ENCODE results near the gene SERP2. TPM values are rescaled to one million over a fixed set of nuclear protein-coding genes. Genes with fewer than 3 reads are reported as not detected.

The SERP2 gene
- polyA plus RNA-seq, 1 donor from 2014 or later, result 15.4 TPM

GRCh38 chr13:44416744-44417143 lies 43.1 kb downstream of the SERP2 start:
- Histone ChIP-seq H2AFZ (ENCODE audit: low read depth, low read length) (no peak overlapping the region), H3F3A (ENCODE audit: insufficient read depth, low read length, poor library complexity, severe bottlenecking) (no peaks in the 10 kb centered on the region)

GRCh38 chr13:44417446-44417845 lies 43.8 kb downstream of the SERP2 start:
- Histone ChIP-seq H3F3A (ENCODE audit: insufficient read depth, low read length, poor library complexity, severe bottlenecking) (no peaks in the 10 kb centered on the region), H3K9me3 (ENCODE audit: low read length) (no peaks in the 10 kb centered on the region), H3K79me2 (replicated peaks; ENCODE audit: insufficient read depth, low read length) (no peaks in the 10 kb centered on the region), H3K27me3 (ENCODE audit: insufficient read depth, low read depth, low read length) (no peaks in the 10 kb centered on the region), H3K36me3 (ENCODE audit: insufficient read depth, low read length) (no peaks in the 10 kb centered on the region), H3K4me3 (ENCODE audit: low read length) (no peak overlapping the region), H3K27ac (ENCODE audit: low read length) (no peak overlapping the region), H3K4me2 (ENCODE audit: low read length) (no peak overlapping the region), H4K20me1 (ENCODE audit: insufficient read depth) (no peaks in the 10 kb centered on the region), H2AFZ (ENCODE audit: low read depth, low read length) (no peak overlapping the region), H3K9me2 (ENCODE audit: insufficient read depth, low read length) (no peaks in the 10 kb centered on the region), H3K9ac (ENCODE audit: low read length) (no peak overlapping the region)
- TF ChIP-seq TAF1 (IDR thresholded peaks at IDR 0.05; ENCODE audit: low read depth) (no peak), POLR2AphosphoS5 (IDR thresholded peaks at IDR 0.05) (no peak), SMC3 (conservative IDR thresholded peaks at IDR 0.05; ENCODE audit: poor library complexity) (no peak), MXI1 (conservative IDR thresholded peaks at IDR 0.05; ENCODE audit: poor library complexity, severe bottlenecking) (no peak), REST (IDR thresholded peaks at IDR 0.05; ENCODE audit: borderline replicate concordance) (no peak)

More at GRCh38 chr13:44416744-44417143, 43.1 kb downstream of the SERP2 start:
- Histone ChIP-seq H3K36me3 (ENCODE audit: insufficient read depth, low read length) (no peaks in the 10 kb centered on the region), H3K27me3 (ENCODE audit: insufficient read depth, low read depth, low read length) (no peaks in the 10 kb centered on the region), H3K27ac (ENCODE audit: low read length) (no peak overlapping the region), H3K4me2 (ENCODE audit: low read length) (no peak overlapping the region), H4K20me1 (ENCODE audit: insufficient read depth) (no peaks in the 10 kb centered on the region), H3K4me3 (ENCODE audit: low read length) (no peak overlapping the region), H3K9me2 (ENCODE audit: insufficient read depth, low read length) (no peaks in the 10 kb centered on the region), H3K9me3 (ENCODE audit: low read length) (no peaks in the 10 kb centered on the region), H3K9ac (ENCODE audit: low read length) (no peak overlapping the region), H3K79me2 (replicated peaks; ENCODE audit: insufficient read depth, low read length) (no peaks in the 10 kb centered on the region)
- no peak for TF ChIP-seq REST (IDR thresholded peaks at IDR 0.05; ENCODE audit: borderline replicate concordance)
- TF ChIP-seq EZH2 (IDR thresholded peaks at IDR 0.05; ENCODE audit: borderline replicate concordance, insufficient read depth, low read length, poor library complexity, severe bottlenecking), result no peak
- TF ChIP-seq MXI1 (conservative IDR thresholded peaks at IDR 0.05; ENCODE audit: poor library complexity, severe bottlenecking), result no peak
- no peak for TF ChIP-seq RAD21 (conservative IDR thresholded peaks at IDR 0.05)
- no peak for TF ChIP-seq TAF1 (IDR thresholded peaks at IDR 0.05; ENCODE audit: low read depth)
- TF ChIP-seq POLR2AphosphoS5 (IDR thresholded peaks at IDR 0.05), result no peak
- TF ChIP-seq, protein P1, sequence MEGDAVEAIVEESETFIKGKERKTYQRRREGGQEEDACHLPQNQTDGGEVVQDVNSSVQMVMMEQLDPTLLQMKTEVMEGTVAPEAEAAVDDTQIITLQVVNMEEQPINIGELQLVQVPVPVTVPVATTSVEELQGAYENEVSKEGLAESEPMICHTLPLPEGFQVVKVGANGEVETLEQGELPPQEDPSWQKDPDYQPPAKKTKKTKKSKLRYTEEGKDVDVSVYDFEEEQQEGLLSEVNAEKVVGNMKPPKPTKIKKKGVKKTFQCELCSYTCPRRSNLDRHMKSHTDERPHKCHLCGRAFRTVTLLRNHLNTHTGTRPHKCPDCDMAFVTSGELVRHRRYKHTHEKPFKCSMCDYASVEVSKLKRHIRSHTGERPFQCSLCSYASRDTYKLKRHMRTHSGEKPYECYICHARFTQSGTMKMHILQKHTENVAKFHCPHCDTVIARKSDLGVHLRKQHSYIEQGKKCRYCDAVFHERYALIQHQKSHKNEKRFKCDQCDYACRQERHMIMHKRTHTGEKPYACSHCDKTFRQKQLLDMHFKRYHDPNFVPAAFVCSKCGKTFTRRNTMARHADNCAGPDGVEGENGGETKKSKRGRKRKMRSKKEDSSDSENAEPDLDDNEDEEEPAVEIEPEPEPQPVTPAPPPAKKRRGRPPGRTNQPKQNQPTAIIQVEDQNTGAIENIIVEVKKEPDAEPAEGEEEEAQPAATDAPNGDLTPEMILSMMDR (IDR thresholded peaks at IDR 0.05; ENCODE audit: poor library complexity, severe bottlenecking), result no peak
- TF ChIP-seq EP300 (conservative IDR thresholded peaks at IDR 0.05; ENCODE audit: poor library complexity, severe bottlenecking), result no peak
- no peak for TF ChIP-seq SMC3 (conservative IDR thresholded peaks at IDR 0.05; ENCODE audit: poor library complexity)

Measured in neural cell (in vitro differentiated cells).